HEK293 (cell line): ENCODE results near the gene LRRC23.

ENCODE experiments used
- CTCF ChIA-PET: fragments of 350-600 bp; formaldehyde crosslinking; extraction: SDS; loops from one replicate; lab custom pipeline; 2021; ENCODE audit warnings: antibody characterized with exemption; lab: Yijun Ruan, JAX
- POLR2A ChIA-PET: fragments of 300-600 bp; formaldehyde crosslinking; extraction: SDS; loops from one replicate; lab custom pipeline; 2020; ENCODE audit warnings: antibody characterized with exemption, inconsistent platforms; lab: Yijun Ruan, JAX
- H3K27ac ChIP-seq: fragments of 200-500 bp; sonication (Bioruptor generic); 2 replicates; pipeline ENCODE4 v1.5.1; 2014; ENCODE audit warnings: low read depth, low read length, control low read depth, inconsistent platforms; ENCODE audit errors: extremely low read depth
- H3K36me3 ChIP-seq, 2 experiments: fragments of 200-500 bp in 1 of 2; sonication (Bioruptor generic) in 1 of 2; 1 replicate in 1 of 2; 2 replicates in 1 of 2; pipeline ENCODE4 v1.5.1; 2014 to 2017; ENCODE audit warnings: inconsistent platforms in 2 of 2, low read length in 2 of 2; ENCODE audit not compliant: control insufficient read depth in 2 of 2, insufficient read depth in 1 of 2
- H3K4me1 ChIP-seq: fragments of 200-500 bp; sonication (Bioruptor generic); 2 replicates; pipeline ENCODE4 v1.5.1; 2014; ENCODE audit warnings: mild to moderate bottlenecking, low read length, inconsistent platforms; ENCODE audit not compliant: control insufficient read depth, insufficient read depth
- H3K4me3 ChIP-seq: 2 replicates; pipeline ENCODE4 v1.5.1; 2011; ENCODE audit warnings: low read depth, mild to moderate bottlenecking, control low read depth, low read length, moderate library complexity
- H3K9me3 ChIP-seq: fragments of 200-500 bp; sonication (Bioruptor generic); 2 replicates; pipeline ENCODE4 v1.5.1; 2014; ENCODE audit warnings: low read depth, low read length, inconsistent platforms; ENCODE audit not compliant: control insufficient read depth, insufficient read depth
- GLIS1 ChIP-seq: fragments of 450-650 bp; formaldehyde crosslinking; IDR thresholded peaks from 2 replicates; pipeline ENCODE4 v1.5.1; 2016; ENCODE audit warnings: missing biosample characterization, missing genetic modification characterization
- HOXC10 ChIP-seq: sonication (generic); formaldehyde crosslinking; IDR thresholded peaks from 2 replicates; pipeline ENCODE4 v1.8.1; 2023; ENCODE audit warnings: mild to moderate bottlenecking, missing genetic modification reagents
- IKZF3 ChIP-seq: fragments of 450-650 bp; IDR thresholded peaks from 2 replicates; pipeline ENCODE4 v1.5.0; 2018; ENCODE audit warnings: missing biosample characterization, mild to moderate bottlenecking, missing genetic modification characterization, moderate library complexity
- KLF1 ChIP-seq: fragments of 450-650 bp; formaldehyde crosslinking; IDR thresholded peaks from 2 replicates; pipeline ENCODE4 v1.5.1; 2016; ENCODE audit warnings: missing biosample characterization, missing genetic modification characterization
- KLF17 ChIP-seq: fragments of 450-650 bp; formaldehyde crosslinking; IDR thresholded peaks from 2 replicates; pipeline ENCODE4 v1.5.1; 2016; ENCODE audit warnings: missing biosample characterization, missing genetic modification characterization
- KLF7 ChIP-seq: fragments of 450-650 bp; formaldehyde crosslinking; IDR thresholded peaks from 2 replicates; pipeline ENCODE4 v1.5.1; 2016; ENCODE audit warnings: missing biosample characterization, missing genetic modification characterization, borderline replicate concordance
- KLF8 ChIP-seq: fragments of 450-650 bp; formaldehyde crosslinking; IDR thresholded peaks from 2 replicates; pipeline ENCODE4 v1.5.1; 2016; ENCODE audit warnings: missing biosample characterization, missing genetic modification characterization
- MEIS1 ChIP-seq: sonication (generic); formaldehyde crosslinking; IDR thresholded peaks from 2 replicates; pipeline ENCODE4 v1.8.1; 2022; ENCODE audit warnings: missing genetic modification reagents, mild to moderate bottlenecking, borderline replicate concordance
- PRDM10 ChIP-seq: fragments of 450-650 bp; formaldehyde crosslinking; IDR thresholded peaks from 2 replicates; pipeline ENCODE4 v1.5.1; 2016; ENCODE audit warnings: missing biosample characterization, missing genetic modification characterization
- TCF7L2 ChIP-seq: IDR thresholded peaks from 2 replicates; pipeline ENCODE4 v1.6.1; 2011; ENCODE audit warnings: low read depth, mild to moderate bottlenecking, inconsistent platforms, low read length, moderate library complexity, borderline replicate concordance
- ZBTB8A ChIP-seq: fragments of 450-650 bp; formaldehyde crosslinking; IDR thresholded peaks from 2 replicates; pipeline ENCODE4 v1.5.1; 2016; ENCODE audit warnings: missing biosample characterization, missing genetic modification characterization
- ZEB2 ChIP-seq: fragments of 450-650 bp; formaldehyde crosslinking; IDR thresholded peaks from 2 replicates; pipeline ENCODE4 v1.5.1; 2016; ENCODE audit warnings: missing biosample characterization, missing genetic modification characterization
- ZNF138 ChIP-seq: fragments of 450-650 bp; formaldehyde crosslinking; IDR thresholded peaks from 2 replicates; pipeline ENCODE4 v1.5.1; 2016; ENCODE audit warnings: missing biosample characterization, missing genetic modification characterization, borderline replicate concordance
- ZNF157 ChIP-seq: fragments of 450-650 bp; formaldehyde crosslinking; IDR thresholded peaks from 2 replicates; pipeline ENCODE4 v1.5.1; 2016; ENCODE audit warnings: missing biosample characterization, missing genetic modification characterization
- ZNF169 ChIP-seq: fragments of 450-650 bp; formaldehyde crosslinking; IDR thresholded peaks from 2 replicates; pipeline ENCODE4 v1.5.1; 2016; ENCODE audit warnings: missing biosample characterization, missing genetic modification characterization
- ZNF18 ChIP-seq: fragments of 450-650 bp; formaldehyde crosslinking; IDR thresholded peaks from 2 replicates; pipeline ENCODE4 v1.5.1; 2016; ENCODE audit warnings: missing biosample characterization, missing genetic modification characterization
- ZNF202 ChIP-seq: fragments of 450-650 bp; formaldehyde crosslinking; IDR thresholded peaks from 2 replicates; pipeline ENCODE4 v1.5.1; 2016; ENCODE audit warnings: missing biosample characterization, missing genetic modification characterization, borderline replicate concordance
- ZNF221 ChIP-seq: fragments of 450-650 bp; formaldehyde crosslinking; IDR thresholded peaks from 2 replicates; pipeline ENCODE4 v1.5.1; 2017; ENCODE audit warnings: missing biosample characterization, missing genetic modification characterization, borderline replicate concordance
- ZNF24 ChIP-seq: fragments of 450-650 bp; formaldehyde crosslinking; IDR thresholded peaks from 2 replicates; pipeline ENCODE4 v1.5.1; 2016; ENCODE audit warnings: missing biosample characterization, missing genetic modification characterization
- ZNF292 ChIP-seq: fragments of 450-650 bp; formaldehyde crosslinking; IDR thresholded peaks from 2 replicates; pipeline ENCODE4 v1.5.1; 2016; ENCODE audit warnings: low read depth, missing biosample characterization, missing genetic modification characterization, borderline replicate concordance
- ZNF350 ChIP-seq: fragments of 450-650 bp; formaldehyde crosslinking; IDR thresholded peaks from 2 replicates; pipeline ENCODE4 v1.5.0; 2017; ENCODE audit warnings: missing biosample characterization, mild to moderate bottlenecking, missing genetic modification characterization
- ZNF404 ChIP-seq: fragments of 450-650 bp; formaldehyde crosslinking; IDR thresholded peaks from 2 replicates; pipeline ENCODE4 v1.5.1; 2017; ENCODE audit warnings: missing biosample characterization, missing genetic modification characterization
- ZNF423 ChIP-seq: fragments of 450-650 bp; formaldehyde crosslinking; IDR thresholded peaks from 2 replicates; pipeline ENCODE4 v1.5.1; 2016; ENCODE audit warnings: missing biosample characterization, missing genetic modification characterization
- ZNF521 ChIP-seq: fragments of 450-650 bp; formaldehyde crosslinking; IDR thresholded peaks from 2 replicates; pipeline ENCODE4 v1.5.1; 2017; ENCODE audit warnings: missing biosample characterization, mild to moderate bottlenecking, missing genetic modification characterization
- ZNF529 ChIP-seq: fragments of 450-650 bp; formaldehyde crosslinking; IDR thresholded peaks from 2 replicates; pipeline ENCODE4 v1.5.1; 2017; ENCODE audit warnings: missing genetic modification characterization, missing biosample characterization; ENCODE audit not compliant: insufficient replicate concordance
- ZNF560 ChIP-seq: fragments of 450-650 bp; formaldehyde crosslinking; IDR thresholded peaks from 2 replicates; pipeline ENCODE4 v1.5.1; 2017; ENCODE audit warnings: missing biosample characterization, missing genetic modification characterization, borderline replicate concordance
- ZNF768 ChIP-seq: fragments of 450-650 bp; formaldehyde crosslinking; IDR thresholded peaks from 2 replicates; pipeline ENCODE4 v1.5.1; 2018; ENCODE audit warnings: missing biosample characterization, mild to moderate bottlenecking, missing genetic modification characterization
- ZSCAN16 ChIP-seq: fragments of 450-650 bp; formaldehyde crosslinking; IDR thresholded peaks from 2 replicates; pipeline ENCODE4 v1.5.1; 2016; ENCODE audit warnings: missing biosample characterization, missing genetic modification characterization
- ZSCAN4 ChIP-seq: fragments of 450-650 bp; formaldehyde crosslinking; IDR thresholded peaks from 2 replicates; pipeline ENCODE4 v1.5.1; 2017; ENCODE audit warnings: missing biosample characterization, missing genetic modification characterization
- ZSCAN5A ChIP-seq: fragments of 450-650 bp; formaldehyde crosslinking; IDR thresholded peaks from 2 replicates; pipeline ENCODE4 v1.5.1; 2016; ENCODE audit warnings: missing biosample characterization, missing genetic modification characterization

LRRC23 gene

GRCh38 chr12:6961695-6962284, 57.2 kb downstream of the LRRC23 start:
- Histone ChIP-seq H3K4me1 (peaks cover 2% of the 10 kb centered on the region; the same call in 1 of the 2 replicates), H3K27ac (peak overlapping the region; percentile 45), H3K36me3 (peaks cover 4 to 29% of the 10 kb centered on the region in 2 experiments; a peak in 2 of 3 replicates), H3K4me3 (peak overlapping the region; percentile 2), H3K9me3 (no peaks in the 10 kb centered on the region)
- CTCF ChIA-PET, result interaction anchor here (0.6 to 7.7 kb wide), 15 partner anchors 9 to 191 kb away, joined by 3 to 138 read pairs (median 4); partner anchors contain the start of genes C12orf57, C1RL, PTPN6 and RNU7-1
- POLR2A ChIA-PET, result interaction anchor here (1.0 to 3.2 kb wide), 3 partner anchors 16 to 196 kb away, joined by 6 to 22 read pairs (median 6); partner anchors contain the start of genes C12orf57, PTMS and RNU7-1
- no peak for TF ChIP-seq ZNF169 (tag by site-specific recombination)
- TF ChIP-seq ZNF18 (tag by site-specific recombination), result 0 out of 2 replicates have a peak, but pooled peaks have one; percentile 17
- TF ChIP-seq ZNF292, result no peak
- no peak for TF ChIP-seq ZNF521 (tag by site-specific recombination)
- TF ChIP-seq GLIS1 (tag by site-specific recombination), result peak; percentile 28; the same call in 1 of the 2 replicates
- TF ChIP-seq ZSCAN4 (tag by site-specific recombination), result no peak
- no peak for TF ChIP-seq ZNF202 (tag by site-specific recombination)
- TF ChIP-seq TCF7L2, result no peak
- no peak for TF ChIP-seq ZNF529
- TF ChIP-seq ZNF560, result no peak
- TF ChIP-seq ZSCAN16 (tag by site-specific recombination), result no peak
- TF ChIP-seq PRDM10 (tag by site-specific recombination), result no peak
- no peak; the same call in 1 of the 2 replicates for TF ChIP-seq KLF7
- TF ChIP-seq KLF1 (tag by site-specific recombination), result 0 out of 2 replicates have a peak, but pooled peaks have one; percentile 8
- TF ChIP-seq ZEB2 (tag by site-specific recombination), result no peak; the same call in 1 of the 2 replicates
- TF ChIP-seq ZNF768 (tag by site-specific recombination), result no peak
- no peak for TF ChIP-seq HOXC10 (CRISPR knock-in tag)
- no peak; the same call in none of the 2 replicates for TF ChIP-seq ZNF24
- no peak for TF ChIP-seq ZNF423 (tag by site-specific recombination)
- no peak for TF ChIP-seq ZNF138 (tag by site-specific recombination)
- TF ChIP-seq KLF8 (tag by site-specific recombination), result peak; percentile 68
- TF ChIP-seq ZNF350 (tag by site-specific recombination), result no peak
- TF ChIP-seq ZNF221 (tag by site-specific recombination), result no peak
- TF ChIP-seq ZSCAN5A (tag by site-specific recombination), result no peak
- TF ChIP-seq ZNF157 (tag by site-specific recombination), result no peak
- TF ChIP-seq IKZF3 (tag by site-specific recombination), result peak; percentile 91
- TF ChIP-seq MEIS1, result no peak
- peak; percentile 98 for TF ChIP-seq ZBTB8A
- no peak for TF ChIP-seq ZNF404 (tag by site-specific recombination)
- TF ChIP-seq KLF17 (tag by site-specific recombination), result no peak; the same call in none of the 2 replicates
